Measurements from ENCODE around the gene ZNF200.

- TF ChIP-seq CEBPB (IDR thresholded peaks at IDR 0.05) = no peak
- TF ChIP-seq CREB1 (IDR thresholded peaks at IDR 0.05; ENCODE audit: low read depth) = no peak
- TF ChIP-seq, protein P1, sequence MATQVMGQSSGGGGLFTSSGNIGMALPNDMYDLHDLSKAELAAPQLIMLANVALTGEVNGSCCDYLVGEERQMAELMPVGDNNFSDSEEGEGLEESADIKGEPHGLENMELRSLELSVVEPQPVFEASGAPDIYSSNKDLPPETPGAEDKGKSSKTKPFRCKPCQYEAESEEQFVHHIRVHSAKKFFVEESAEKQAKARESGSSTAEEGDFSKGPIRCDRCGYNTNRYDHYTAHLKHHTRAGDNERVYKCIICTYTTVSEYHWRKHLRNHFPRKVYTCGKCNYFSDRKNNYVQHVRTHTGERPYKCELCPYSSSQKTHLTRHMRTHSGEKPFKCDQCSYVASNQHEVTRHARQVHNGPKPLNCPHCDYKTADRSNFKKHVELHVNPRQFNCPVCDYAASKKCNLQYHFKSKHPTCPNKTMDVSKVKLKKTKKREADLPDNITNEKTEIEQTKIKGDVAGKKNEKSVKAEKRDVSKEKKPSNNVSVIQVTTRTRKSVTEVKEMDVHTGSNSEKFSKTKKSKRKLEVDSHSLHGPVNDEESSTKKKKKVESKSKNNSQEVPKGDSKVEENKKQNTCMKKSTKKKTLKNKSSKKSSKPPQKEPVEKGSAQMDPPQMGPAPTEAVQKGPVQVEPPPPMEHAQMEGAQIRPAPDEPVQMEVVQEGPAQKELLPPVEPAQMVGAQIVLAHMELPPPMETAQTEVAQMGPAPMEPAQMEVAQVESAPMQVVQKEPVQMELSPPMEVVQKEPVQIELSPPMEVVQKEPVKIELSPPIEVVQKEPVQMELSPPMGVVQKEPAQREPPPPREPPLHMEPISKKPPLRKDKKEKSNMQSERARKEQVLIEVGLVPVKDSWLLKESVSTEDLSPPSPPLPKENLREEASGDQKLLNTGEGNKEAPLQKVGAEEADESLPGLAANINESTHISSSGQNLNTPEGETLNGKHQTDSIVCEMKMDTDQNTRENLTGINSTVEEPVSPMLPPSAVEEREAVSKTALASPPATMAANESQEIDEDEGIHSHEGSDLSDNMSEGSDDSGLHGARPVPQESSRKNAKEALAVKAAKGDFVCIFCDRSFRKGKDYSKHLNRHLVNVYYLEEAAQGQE (IDR thresholded peaks at IDR 0.05; ENCODE audit: low read depth) = no peak
- TF ChIP-seq EP300 (IDR thresholded peaks at IDR 0.05; ENCODE audit: borderline replicate concordance) = no peak
- no peak for TF ChIP-seq TAF1 (IDR thresholded peaks at IDR 0.05; ENCODE audit: low read depth)
- TF ChIP-seq RAD21 (IDR thresholded peaks at IDR 0.05; ENCODE audit: low read depth) = no peak
- no peak for TF ChIP-seq TCF12 (IDR thresholded peaks at IDR 0.05; ENCODE audit: low read depth)
- TF ChIP-seq YY1 (IDR thresholded peaks at IDR 0.05; ENCODE audit: low read depth) = no peak
- TF ChIP-seq EGR1 (IDR thresholded peaks at IDR 0.05) = no peak
- TF ChIP-seq NFIC (IDR thresholded peaks at IDR 0.05) = no peak
These were observed 6.8 kb upstream of the ZNF200 start for GRCh38 chr16:3241761-3242160.
